Endometrium (tissue), 2 donors: ENCODE data around the gene NRXN3.
"Not testable (repeated sequence)": the region's sequence is repeated elsewhere in the genome, so short reads cannot be mapped to it uniquely, and the experiment has no call there.

Experiments
- FAIRE-seq: peaks from 2 replicates; lab custom pipeline; 2012; peaks lifted over from hg19 to GRCh38; lab: Jason Lieb, UNC
- donor health status: control.
- donor health status: control.

Gene NRXN3

DNA sequence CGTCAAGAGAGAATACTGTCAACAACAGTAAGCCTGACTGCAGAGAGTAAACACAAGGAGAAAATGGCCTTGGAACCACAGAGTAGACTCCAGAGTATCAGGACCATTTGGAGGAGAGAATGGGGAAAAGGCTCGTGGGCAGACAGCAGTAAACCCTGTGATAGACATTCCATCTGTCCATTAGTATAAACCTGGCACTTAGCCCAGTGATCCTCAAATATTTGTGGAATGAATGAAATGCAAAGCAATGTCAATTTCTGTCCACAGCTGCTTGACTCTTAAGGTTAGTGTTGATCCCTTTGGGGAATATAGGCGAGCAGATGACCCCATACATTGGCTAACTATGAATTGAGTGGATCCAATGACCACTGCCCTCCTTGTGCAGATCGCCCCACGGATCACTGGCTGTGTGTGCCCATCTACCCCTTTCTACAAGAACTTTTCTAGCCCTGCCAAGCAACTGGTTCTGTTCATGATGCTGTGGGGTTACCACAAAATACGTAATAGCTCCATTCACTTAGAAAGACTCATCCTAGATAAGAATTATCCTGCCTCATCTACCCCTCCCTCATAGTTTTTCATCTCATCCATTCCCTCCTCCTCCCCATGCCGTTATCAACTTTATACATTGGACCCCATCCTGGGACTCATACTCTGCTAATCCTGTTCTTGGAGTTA lies 846.8 kb downstream of the NRXN3 start:
- no peak for FAIRE-seq

- FAIRE-seq: no peak
These were observed 847.4 kb downstream of the NRXN3 start for GRCh38 chr14:79017561-79017960.

- no peak for FAIRE-seq
These were observed 848.7 kb downstream of the NRXN3 start for GRCh38 chr14:79018836-79019235.

DNA sequence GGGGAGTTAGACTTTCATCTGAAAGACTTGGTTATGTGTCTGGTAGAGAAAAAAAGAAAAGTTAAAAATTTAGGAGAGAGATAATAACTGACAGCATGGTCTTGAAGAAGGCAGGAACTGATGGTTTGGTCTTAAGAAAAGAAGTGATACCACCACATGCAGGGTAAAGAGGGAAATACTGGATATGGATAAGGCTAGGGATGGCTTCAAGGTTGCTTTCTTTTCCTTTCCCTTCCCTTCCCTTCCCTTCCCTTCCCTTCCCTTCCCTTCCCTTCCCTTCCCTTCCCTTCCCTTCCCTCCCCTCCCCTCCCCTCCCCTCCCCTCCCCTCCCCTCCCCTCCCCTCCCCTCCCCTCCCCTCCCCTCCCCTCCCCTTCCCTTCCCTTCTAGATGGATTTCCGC lies 849.7 kb downstream of the NRXN3 start:
- not testable (repeated sequence) for FAIRE-seq

GRCh38 chr14:79021766-79022165 lies 851.6 kb downstream of the NRXN3 start:
- FAIRE-seq: no peak

GRCh38 chr14:79027138-79027537 lies 857.0 kb downstream of the NRXN3 start:
- no peak for FAIRE-seq

GRCh38 chr14:79028281-79028680 lies 858.1 kb downstream of the NRXN3 start:
- no peak for FAIRE-seq

GRCh38 chr14:79036441-79036840 lies 866.3 kb downstream of the NRXN3 start:
- peak; percentile 88 for FAIRE-seq

DNA sequence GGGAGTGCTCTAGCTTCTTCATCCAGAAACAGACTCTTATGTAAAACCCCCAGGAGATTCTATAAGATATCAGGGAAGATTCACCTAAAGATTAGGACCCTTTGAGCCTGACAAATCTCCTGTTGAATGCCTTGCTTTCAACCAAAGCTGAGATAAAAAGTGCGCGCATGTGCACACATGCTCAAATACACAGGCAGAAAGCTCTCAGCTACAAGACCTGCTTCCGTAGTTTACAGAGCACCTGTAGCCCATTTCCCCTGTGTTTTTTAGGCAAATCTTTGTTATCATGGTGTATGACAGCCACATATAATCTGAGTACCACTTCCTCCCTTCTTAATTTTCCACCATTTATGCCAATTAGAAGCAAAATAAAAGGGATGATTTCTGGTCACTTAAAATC lies 866.9 kb downstream of the NRXN3 start:
- FAIRE-seq: no peak

GRCh38 chr14:79037593-79037992 lies 867.4 kb downstream of the NRXN3 start:
- no peak for FAIRE-seq

DNA sequence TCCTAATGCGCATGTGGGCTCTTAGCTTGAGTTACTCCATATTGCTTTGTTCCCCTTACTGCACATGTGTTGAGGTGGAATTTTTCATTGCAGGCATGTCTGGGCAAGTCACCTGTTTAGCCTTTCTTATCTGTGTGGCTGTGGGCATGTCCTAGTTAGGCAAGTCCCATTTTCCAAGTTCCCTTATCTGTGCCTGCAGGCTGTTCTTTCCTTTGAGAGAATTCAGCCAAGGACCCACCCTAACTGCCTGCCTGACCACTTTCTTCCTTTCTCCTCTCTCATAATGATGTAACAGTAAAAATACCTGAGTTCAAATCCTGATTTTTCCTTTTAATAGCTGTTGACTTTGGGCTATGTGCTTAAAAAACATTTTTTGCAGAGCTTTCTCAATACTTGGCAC lies 870.6 kb downstream of the NRXN3 start:
- FAIRE-seq: no peak

DNA sequence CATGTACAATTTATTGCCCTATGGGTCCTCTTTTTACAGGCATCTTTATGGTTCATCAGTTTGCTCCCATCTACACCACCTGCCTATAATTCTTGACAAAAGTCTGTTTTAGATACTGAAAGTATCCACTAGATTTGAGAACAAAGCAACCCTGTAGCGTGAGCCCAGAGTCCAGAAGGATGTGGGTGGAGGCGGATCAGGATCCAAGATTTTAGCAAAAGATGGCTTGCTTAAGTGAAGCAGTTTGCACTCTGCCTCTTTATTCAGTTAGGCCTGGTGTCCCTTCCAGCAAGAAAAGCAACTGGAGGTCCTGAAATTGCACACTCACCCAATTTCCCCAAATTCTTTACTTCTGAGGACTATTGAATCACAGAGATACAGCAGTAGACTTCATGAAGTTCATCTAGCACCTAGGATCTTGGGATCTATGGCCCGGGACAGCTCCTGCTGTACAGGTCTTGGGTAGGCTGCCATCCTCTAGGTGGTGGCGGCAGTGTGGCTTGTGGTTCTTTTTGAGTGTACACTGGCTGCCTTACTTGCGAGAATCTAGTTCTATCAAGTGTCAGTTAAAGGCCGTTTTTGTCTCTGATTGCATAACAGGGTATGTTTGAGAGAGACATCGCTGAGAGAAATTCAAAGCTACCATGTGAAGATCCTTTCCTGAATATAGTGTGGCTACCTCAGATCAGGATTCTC lies 873.2 kb downstream of the NRXN3 start:
- FAIRE-seq: no peak

- FAIRE-seq: no peak
These were observed 874.9 kb downstream of the NRXN3 start for GRCh38 chr14:79044894-79045624.

DNA sequence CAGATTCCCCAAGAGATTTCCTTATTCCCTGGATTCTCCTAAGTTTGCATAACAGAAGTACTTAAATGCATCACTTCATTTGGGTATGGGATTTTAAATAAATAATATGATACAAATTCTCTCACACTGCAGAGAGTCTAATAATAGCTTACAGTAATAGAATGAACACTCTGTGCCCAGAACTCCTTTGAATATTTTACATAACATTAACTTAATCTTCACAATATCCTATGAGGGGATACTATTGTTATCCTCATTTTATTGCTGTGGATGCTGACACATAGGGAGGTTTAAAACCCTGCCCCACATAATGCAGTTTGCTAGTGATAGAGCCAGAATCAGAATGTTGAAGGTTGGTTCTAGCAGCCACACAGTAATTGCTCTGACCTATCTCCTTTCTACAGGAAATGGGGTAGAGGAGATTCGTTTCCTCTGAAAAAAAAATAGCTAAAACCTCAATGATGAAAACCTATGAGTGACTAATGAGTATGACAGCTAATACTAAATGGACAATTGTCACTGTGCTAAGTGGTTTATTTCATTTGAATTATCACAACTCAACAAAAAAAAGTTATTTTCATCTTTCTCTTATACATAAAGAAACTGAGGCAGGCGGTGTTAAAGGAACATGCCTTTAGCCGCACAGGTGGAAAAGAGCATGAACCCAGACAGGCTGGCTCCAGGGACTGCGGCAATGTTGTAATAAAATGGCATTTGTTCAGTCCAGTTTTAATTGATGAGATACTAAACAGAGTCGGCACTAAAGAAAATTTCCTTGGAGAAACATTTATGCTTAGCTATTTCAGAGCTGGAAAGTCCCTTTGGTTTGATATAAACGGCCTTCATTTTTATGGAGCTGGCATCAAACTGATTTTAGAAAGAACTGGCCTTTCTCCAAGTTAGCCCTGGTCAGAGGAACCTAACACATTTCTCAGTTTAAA lies 880.9 kb downstream of the NRXN3 start:
- no peak for FAIRE-seq

GRCh38 chr14:79051742-79052141 lies 881.6 kb downstream of the NRXN3 start:
- no peak for FAIRE-seq

GRCh38 chr14:79056879-79057278 lies 886.7 kb downstream of the NRXN3 start:
- no peak for FAIRE-seq

DNA sequence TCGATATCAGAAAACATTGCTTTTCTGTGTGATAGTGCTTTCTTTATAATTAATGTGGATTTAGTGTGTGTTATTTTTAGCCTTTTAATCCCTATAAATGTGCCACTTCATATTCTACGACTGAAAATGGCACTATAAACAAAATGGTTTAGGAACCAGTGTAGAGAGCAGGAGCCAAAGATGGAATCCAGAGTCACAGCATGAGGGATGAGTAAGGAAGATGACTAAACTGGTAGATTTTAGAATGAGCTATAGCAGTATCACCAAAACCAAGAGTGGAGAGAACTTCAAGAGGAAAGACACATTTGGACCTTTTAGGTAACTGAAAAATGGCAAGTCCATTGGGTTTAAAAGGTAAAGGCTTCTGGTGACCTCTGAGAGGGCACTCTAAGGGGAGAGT lies 887.2 kb downstream of the NRXN3 start:
- FAIRE-seq: no peak

DNA sequence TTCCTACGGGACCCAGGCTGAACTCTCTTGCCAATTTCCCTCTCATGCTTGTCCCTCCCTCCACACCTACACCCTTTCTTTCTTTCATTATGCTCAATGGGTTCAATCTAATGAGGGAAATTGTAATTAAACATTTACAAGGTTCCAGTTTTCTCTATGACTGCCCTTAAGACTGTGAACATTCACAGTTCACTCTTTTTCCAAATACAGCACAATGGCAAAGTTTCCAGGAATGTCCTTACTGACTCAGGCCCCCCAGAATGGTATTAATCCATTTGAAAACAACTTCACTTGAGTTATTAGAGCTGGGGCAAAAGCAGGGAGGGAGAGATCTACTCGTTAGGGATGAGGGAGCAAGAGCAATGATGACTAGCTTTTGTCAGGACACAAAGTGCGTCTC lies 892.1 kb downstream of the NRXN3 start:
- no peak for FAIRE-seq

DNA sequence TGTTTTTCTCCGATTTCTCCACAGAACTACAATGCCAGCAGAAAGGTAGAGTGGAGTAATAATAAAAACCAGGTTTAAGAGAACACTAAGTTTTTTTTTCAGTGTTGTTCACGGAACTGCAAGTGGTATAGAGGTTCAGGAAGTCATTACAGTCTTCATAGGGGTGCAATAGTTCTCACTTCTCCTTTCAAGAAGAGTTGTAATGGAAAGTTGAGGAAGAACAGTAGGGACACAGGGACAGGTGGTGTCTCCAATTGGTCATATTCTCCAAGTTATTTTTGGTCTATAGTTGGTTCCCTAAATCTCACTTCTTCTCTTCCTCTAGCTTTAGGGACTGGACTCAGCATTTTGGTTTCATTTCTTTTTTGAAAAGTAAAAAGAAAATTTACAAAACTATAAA lies 894.0 kb downstream of the NRXN3 start:
- no peak for FAIRE-seq

DNA sequence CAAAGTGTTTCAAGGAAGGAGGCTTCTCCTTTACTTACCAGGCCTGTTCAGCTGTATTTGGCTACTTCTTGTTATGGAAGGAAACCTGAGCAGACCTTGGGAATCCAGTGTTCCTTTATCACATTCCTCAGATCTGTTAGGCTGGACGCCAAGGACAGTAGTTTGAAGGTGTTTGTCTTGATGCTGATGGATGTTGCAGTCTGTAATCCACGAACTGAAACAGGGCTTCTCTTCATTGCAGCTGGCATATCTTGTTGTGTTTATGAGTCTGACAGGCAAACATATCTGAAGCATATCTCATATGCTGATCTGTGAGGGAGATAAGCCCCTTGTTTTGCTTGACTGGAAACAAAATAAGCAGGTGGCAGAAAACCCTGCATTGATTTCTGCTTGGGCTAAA lies 904.3 kb downstream of the NRXN3 start:
- FAIRE-seq: no peak

GRCh38 chr14:79076428-79076827 lies 906.3 kb downstream of the NRXN3 start:
- FAIRE-seq: no peak

DNA sequence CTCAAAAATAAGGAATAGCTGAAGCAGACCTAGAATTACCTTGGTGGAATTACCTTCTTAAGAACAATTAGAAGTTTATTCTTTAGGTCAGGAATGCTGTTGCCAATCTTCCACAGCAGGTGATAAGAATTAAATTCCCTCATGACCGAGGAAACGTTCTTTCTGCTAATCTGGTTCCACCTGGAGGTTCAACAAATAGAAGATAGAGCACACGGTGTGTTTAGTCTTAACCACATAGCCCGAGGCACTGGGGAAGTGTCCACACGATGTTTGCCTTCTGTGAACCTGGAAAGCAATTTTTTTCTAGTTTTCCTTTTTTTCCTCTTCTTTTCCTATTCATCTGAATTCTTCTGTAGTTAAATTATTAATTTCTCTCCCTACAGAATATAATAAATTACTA lies 906.9 kb downstream of the NRXN3 start:
- no peak for FAIRE-seq
